Common myeloid progenitor, CD34-positive (primary cell): ENCODE measurements around the gene BAG5.
"Not testable (repeated sequence)": the region's sequence is repeated elsewhere in the genome, so short reads cannot be mapped to it uniquely, and the experiment has no call there.

Source experiments
- CTCF ChIA-PET: fragments of 350-600 bp; sonication (Branson Sonifier 250); formaldehyde crosslinking; loops from one replicate; lab custom pipeline; 2021; ENCODE audit warnings: antibody characterized with exemption; lab: Charles Lee
- POLR2A ChIA-PET: fragments of 350-600 bp; sonication (Branson Sonifier 250); formaldehyde crosslinking; loops from one replicate; lab custom pipeline; 2021; ENCODE audit warnings: antibody characterized with exemption; lab: Charles Lee
- DNase-seq, 3 donors: peaks; one replicate each; pipeline versions ENCODE4 v3.0.0 to v3.0.0-alpha.2; 2013
- H3K27ac ChIP-seq, 2 experiments: 1 replicate in 1 of 2; 2 replicates in 1 of 2; pipeline ENCODE4 v1.7.0; 2013; ENCODE audit warnings: inconsistent platforms in 2 of 2, low read length in 2 of 2, mild to moderate bottlenecking in 2 of 2, low read depth in 1 of 2, moderate library complexity in 1 of 2; ENCODE audit not compliant: severe bottlenecking in 2 of 2, insufficient read depth in 1 of 2, poor library complexity in 1 of 2
- H3K27me3 ChIP-seq, 5 experiments: replicated peaks in 2 of 5; 1 replicate in 3 of 5; 2 replicates in 2 of 5; pipeline versions ENCODE4 v1.6.1 to v1.7.0; 2013; ENCODE audit warnings: low read length in 4 of 5, mild to moderate bottlenecking in 2 of 5, moderate library complexity in 2 of 5, inconsistent platforms in 1 of 5; ENCODE audit not compliant: insufficient read depth in 5 of 5, control insufficient read depth in 4 of 5
- H3K36me3 ChIP-seq, 4 experiments: 1 replicate in 2 of 4; 2 replicates in 2 of 4; pipeline versions ENCODE4 v1.6.1 to v1.7.0; 2013; ENCODE audit warnings: low read length in 3 of 4, control low read depth in 1 of 4, mild to moderate bottlenecking in 1 of 4; ENCODE audit not compliant: control insufficient read depth in 4 of 4, insufficient read depth in 4 of 4
- H3K4me1 ChIP-seq, 4 experiments: 1 replicate in 3 of 4; 2 replicates in 1 of 4; pipeline versions ENCODE4 v1.6.1 to v1.7.1; 2013; ENCODE audit warnings: low read length in 3 of 4, mild to moderate bottlenecking in 3 of 4, control low read depth in 1 of 4, inconsistent platforms in 1 of 4, moderate library complexity in 1 of 4; ENCODE audit not compliant: control insufficient read depth in 4 of 4, insufficient read depth in 4 of 4; ENCODE audit errors: control extremely low read depth in 1 of 4
- H3K4me3 ChIP-seq, 7 experiments: 1 replicate in 4 of 7; 2 replicates in 3 of 7; pipeline versions ENCODE4 v1.5.1 to v1.7.0; 2013; ENCODE audit warnings: mild to moderate bottlenecking in 7 of 7, low read length in 6 of 7, moderate library complexity in 6 of 7, inconsistent platforms in 2 of 7, low read depth in 2 of 7, control low read depth in 1 of 7; ENCODE audit not compliant: insufficient read depth in 4 of 7, control insufficient read depth in 1 of 7; ENCODE audit errors: extremely low read depth in 1 of 7
- H3K9me3 ChIP-seq, 5 experiments: 1 replicate in 4 of 5; 2 replicates in 1 of 5; pipeline versions ENCODE4 v1.6.1 to v1.7.1; 2013; ENCODE audit warnings: low read length in 4 of 5, mild to moderate bottlenecking in 2 of 5, inconsistent platforms in 1 of 5, low read depth in 1 of 5, moderate library complexity in 1 of 5; ENCODE audit not compliant: control insufficient read depth in 4 of 5, insufficient read depth in 2 of 5; ENCODE audit errors: control extremely low read depth in 1 of 5
- WGBS: methylation state at CpG from one replicate; pipeline ENCODE4 v1.1.5; 2013; ENCODE audit not compliant: insufficient coverage; 5-methylcytosine and 5-hydroxymethylcytosine counted together

Gene BAG5

GRCh38 chr14:103528146-103528586, 34.3 kb downstream of the BAG5 start:
- Histone ChIP-seq H3K36me3 (peaks cover 0 to 29% (median 4%) of the 10 kb centered on the region in 4 experiments), H3K27ac (peak overlapping the region in 1 of 2 experiments; percentile 87), H3K9me3 (peaks cover 0 to 4% (median 0%) of the 10 kb centered on the region in 5 experiments), H3K27me3 (peaks cover 0 to 12% (median 3%) of the 10 kb centered on the region in 5 experiments), H3K4me3 (peak overlapping the region in 6 of 7 experiments; percentile 58 to 95 (median 86)), H3K4me1 (peaks cover 0 to 50% (median 32%) of the 10 kb centered on the region in 4 experiments)
- ChIA-PET CTCF (interaction anchor here (0.6 to 5.4 kb wide), 6 partner anchors 9 to 171 kb away, joined by 3 to 46 read pairs (median 4); no protein-coding TSS in a partner anchor), POLR2A (no interaction called here)
- no peak for DNase-seq
- 87% methylated on average over 8 of the region's 10 CpGs for WGBS

- Histone ChIP-seq H3K27me3 (peaks cover 0 to 17% (median 6%) of the 10 kb centered on the region in 5 experiments), H3K9me3 (peaks cover 0 to 4% (median 0%) of the 10 kb centered on the region in 5 experiments), H3K4me1 (peaks cover 0 to 56% (median 37%) of the 10 kb centered on the region in 4 experiments), H3K27ac (no peak overlapping the region), H3K4me3 (peak overlapping the region in 1 of 7 experiments; percentile 83), H3K36me3 (peaks cover 0 to 23% (median 2%) of the 10 kb centered on the region in 4 experiments)
- CTCF ChIA-PET, result interaction anchor here (0.6 to 5.4 kb wide), 7 partner anchors 8 to 170 kb away, joined by 3 to 46 read pairs (median 3); no protein-coding TSS in a partner anchor
- peak in 2 of 3 donors; percentile 31 to 50 for DNase-seq
- POLR2A ChIA-PET, result no interaction called here
- 87% methylated on average over 11 of the region's 14 CpGs for whole genome bisulfite sequencing
Measured at GRCh38 chr14:103527408-103528145, 34.9 kb downstream of the BAG5 start.

- WGBS, result 100% methylated on average over 1 of the region's 1 CpG
- no peak overlapping the region for H3K4me3 ChIP-seq
- peaks cover 0 to 16% (median 0%) of the 10 kb centered on the region in 4 experiments for H3K36me3 ChIP-seq
- H3K27me3 ChIP-seq, result peaks cover 0 to 24% (median 6%) of the 10 kb centered on the region in 5 experiments
- H3K9me3 ChIP-seq, result peaks cover 0 to 4% (median 0%) of the 10 kb centered on the region in 5 experiments
- POLR2A ChIA-PET, result no interaction called here
- CTCF ChIA-PET, result interaction anchor here (0.9 to 5.4 kb wide), 2 partner anchors 7 to 21 kb away, joined by 3 to 46 read pairs; no protein-coding TSS in a partner anchor
- H3K27ac ChIP-seq, result no peak overlapping the region
- H3K4me1 ChIP-seq, result peaks cover 0 to 63% (median 43%) of the 10 kb centered on the region in 4 experiments
- no peak for DNase-seq
Measured at GRCh38 chr14:103526914-103527248, 35.6 kb downstream of the BAG5 start.

GRCh38 chr14:103526247-103526913, 36.1 kb downstream of the BAG5 start:
- ChIA-PET POLR2A (no interaction called here), CTCF (no interaction called here)
- DNase-seq, result no peak
- Histone ChIP-seq H3K36me3 (peaks cover 0 to 14% (median 0%) of the 10 kb centered on the region in 4 experiments), H3K9me3 (peaks cover 0 to 4% (median 0%) of the 10 kb centered on the region in 5 experiments), H3K4me1 (peaks cover 0 to 63% (median 48%) of the 10 kb centered on the region in 4 experiments), H3K27me3 (peaks cover 0 to 29% (median 6%) of the 10 kb centered on the region in 5 experiments), H3K27ac (no peak overlapping the region), H3K4me3 (no peak overlapping the region)
- WGBS, result 46% methylated on average over 6 of the region's 8 CpGs

- Histone ChIP-seq H3K27me3 (peaks cover 0 to 30% (median 6%) of the 10 kb centered on the region in 5 experiments), H3K4me1 (peaks cover 0 to 70% (median 49%) of the 10 kb centered on the region in 4 experiments)
- CTCF ChIA-PET, H3K27ac ChIP-seq, H3K4me3 ChIP-seq, H3K36me3 ChIP-seq, H3K9me3 ChIP-seq, POLR2A ChIA-PET, DNase-seq: not testable (repeated sequence)
- 93% methylated on average over 11 of the region's 17 CpGs for WGBS
Measured at GRCh38 chr14:103525430-103526246, 36.8 kb downstream of the BAG5 start.

GRCh38 chr14:103524002-103524935, 38.2 kb downstream of the BAG5 start:
- Histone ChIP-seq H3K4me1 (peaks cover 0 to 68% (median 49%) of the 10 kb centered on the region in 4 experiments), H3K4me3 (no peak overlapping the region), H3K27ac (no peak overlapping the region), H3K9me3 (peaks cover 0 to 4% (median 0%) of the 10 kb centered on the region in 5 experiments), H3K27me3 (peaks cover 0 to 30% (median 6%) of the 10 kb centered on the region in 5 experiments), H3K36me3 (no peaks in the 10 kb centered on the region)
- 92% methylated on average over 11 of the region's 12 CpGs for WGBS
- POLR2A ChIA-PET, result no interaction called here
- no peak for DNase-seq
- CTCF ChIA-PET, result interaction anchor here (0.9 to 11.1 kb wide), 3 partner anchors 10 to 43 kb away, joined by 3 to 147 read pairs (median 3); no protein-coding TSS in a partner anchor
